ENCODE results near the gene SYNJ1. TPM values are rescaled to one million over a fixed set of nuclear protein-coding genes. Genes with fewer than 3 reads are reported as not detected.
"Not testable (repeated sequence)": the region's sequence is repeated elsewhere in the genome, so short reads cannot be mapped to it uniquely, and the experiment has no call there.

The SYNJ1 gene
- total and polyA plus RNA-seq, 2 of the 4 experiments (the other 2 are of a cell fraction): 3.6 to 4.6 TPM

- H3K4ac ChIP-seq (ENCODE audit: low read depth, low read length); H2BK20ac ChIP-seq (ENCODE audit: low read depth, low read length); H4K91ac ChIP-seq (ENCODE audit: insufficient read depth, low read depth, low read length); H3K27me3 ChIP-seq (ENCODE audit: control insufficient read depth, insufficient read depth, low read length); H2BK120ac ChIP-seq (ENCODE audit: low read depth, low read length); ATAC-seq (ENCODE audit: low read depth); H2AK5ac ChIP-seq (ENCODE audit: low read depth, low read length); H2BK5ac ChIP-seq (ENCODE audit: low read depth, low read length, poor library complexity, severe bottlenecking); H2AK9ac ChIP-seq (replicated peaks; ENCODE audit: low read depth, low read length, poor library complexity); BruUV-seq (replicated peaks); DNase-seq; H3K4me3 ChIP-seq (ENCODE audit: insufficient read depth, low read depth, low read length); H3K4me2 ChIP-seq (ENCODE audit: low read depth, low read length); H3K14ac ChIP-seq (replicated peaks; ENCODE audit: low read depth, low read length); H3K4me1 ChIP-seq (ENCODE audit: control insufficient read depth, insufficient read depth, low read length); H4K5ac ChIP-seq (ENCODE audit: low read depth, low read length); dilution Hi-C loops (cut with HindIII; ENCODE audit: low sequenced_read_pairs, unreplicated experiment); H2AFZ ChIP-seq (replicated peaks; ENCODE audit: low read length, poor library complexity); H3K23ac ChIP-seq (ENCODE audit: low read depth, low read length); H3K9me1 ChIP-seq (ENCODE audit: insufficient read depth, low read length); H3K56ac ChIP-seq (ENCODE audit: extremely low read depth, insufficient read depth, low read length); H4K20me1 ChIP-seq (ENCODE audit: insufficient read depth, low read length); H3K9ac ChIP-seq (ENCODE audit: low read depth, low read length); H3K9me3 ChIP-seq (ENCODE audit: control insufficient read depth, insufficient read depth, low read length); H3K18ac ChIP-seq (ENCODE audit: low read depth, low read length); intact Hi-C loops (cut with micrococcal nuclease); H4K8ac ChIP-seq (ENCODE audit: low read depth in 2 of 2, low read length in 2 of 2); H2BK15ac ChIP-seq (ENCODE audit: low read depth, low read length); H3K27ac ChIP-seq (ENCODE audit: insufficient read depth, low read length): not testable (repeated sequence)
- POLR2A ChIA-PET (ENCODE audit: unreplicated experiment): interaction anchor here (0.6 kb wide), 1 partner anchor 103 kb away, joined by 3 read pairs; no protein-coding TSS in a partner anchor
- H3K79me1 ChIP-seq (ENCODE audit: low read depth in 1 of 2, low read length in 2 of 2): peaks cover 3 to 10% of the 10 kb centered on the region in 2 experiments
- no CpG with 5 or more reads among the region's 3 CpGs for WGBS, 2 experiments (ENCODE audit: extremely low coverage in 2 of 2, insufficient read length in 1 of 2)
- in situ Hi-C loops (cut with MboI; ENCODE audit: low sequenced_read_pairs): loop anchor here (25.0 kb wide), 1 partner anchor 359 kb away; the partner anchor contains the start of gene URB1
- peaks cover 34% of the 10 kb centered on the region for H3K36me3 ChIP-seq (ENCODE audit: control insufficient read depth, insufficient read depth, low read length)
- CTCF ChIA-PET: interaction anchor here (0.6 kb wide), 1 partner anchor 25 kb away, joined by 4 read pairs; the partner anchor contains the start of gene PAXBP1
Observed at GRCh38 chr21:32746711-32747110, 18.9 kb upstream of the SYNJ1 start.
